HG03139 (cell line): ENCODE measurements around the gene RIMBP2.

ENCODE experiments used
- ATAC-seq: cut with Tn5 transposase; IDR thresholded peaks from one replicate; pipeline ENCODE4 v1.9.1; 2021; ENCODE audit not compliant: unreplicated experiment

The RIMBP2 gene

GRCh38 chr12:130577351-130577750 lies 138.7 kb downstream of the RIMBP2 start:
- no peak for ATAC-seq

- no peak for ATAC-seq
Observed at GRCh38 chr12:130576371-130576816, 139.7 kb downstream of the RIMBP2 start.

GRCh38 chr12:130574402-130574801 lies 141.7 kb downstream of the RIMBP2 start:
- no peak for ATAC-seq

GRCh38 chr12:130573766-130574165 lies 142.3 kb downstream of the RIMBP2 start:
- no peak for ATAC-seq

- no peak for ATAC-seq
Observed at GRCh38 chr12:130573235-130573634, 142.9 kb downstream of the RIMBP2 start.

GRCh38 chr12:130572553-130572952 lies 143.5 kb downstream of the RIMBP2 start:
- no peak for ATAC-seq

- ATAC-seq: no peak
Observed at GRCh38 chr12:130571734-130572133, 144.4 kb downstream of the RIMBP2 start.

- ATAC-seq: no peak
Observed at GRCh38 chr12:130571089-130571488, 145.0 kb downstream of the RIMBP2 start.

- no peak for ATAC-seq
Observed at GRCh38 chr12:130569521-130569920, 146.6 kb downstream of the RIMBP2 start.

- no peak for ATAC-seq
Observed at GRCh38 chr12:130568501-130568900, 147.6 kb downstream of the RIMBP2 start.

GRCh38 chr12:130568041-130568440 lies 148.1 kb downstream of the RIMBP2 start:
- ATAC-seq: no peak

- no peak for ATAC-seq
Observed at GRCh38 chr12:130566446-130567155, 149.5 kb downstream of the RIMBP2 start.

GRCh38 chr12:130565189-130565588 lies 150.9 kb downstream of the RIMBP2 start:
- no peak for ATAC-seq

- no peak for ATAC-seq
Observed at GRCh38 chr12:130563323-130563722, 152.8 kb downstream of the RIMBP2 start.

- no peak for ATAC-seq
Observed at GRCh38 chr12:130562716-130563115, 153.4 kb downstream of the RIMBP2 start.

GRCh38 chr12:130560321-130560720 lies 155.8 kb downstream of the RIMBP2 start:
- ATAC-seq: no peak

- no peak for ATAC-seq
Observed at GRCh38 chr12:130559806-130560205, 156.3 kb downstream of the RIMBP2 start.

GRCh38 chr12:130557886-130558765 lies 158.0 kb downstream of the RIMBP2 start:
- ATAC-seq: no peak

- ATAC-seq: no peak
Observed at GRCh38 chr12:130557201-130557600, 158.9 kb downstream of the RIMBP2 start.

GRCh38 chr12:130556486-130557055 lies 159.5 kb downstream of the RIMBP2 start:
- no peak for ATAC-seq

GRCh38 chr12:130555628-130556485 lies 160.2 kb downstream of the RIMBP2 start:
- ATAC-seq: no peak
